ENCODE results near the gene EEF1AKMT1.

- TF ChIP-seq POLR2A (IDR thresholded peaks at IDR 0.05; ENCODE audit: low read depth) (no peak), CTCF (IDR thresholded peaks at IDR 0.05) (no peak), EP300 (IDR thresholded peaks at IDR 0.05) (no peak)
Measured at GRCh38 chr13:20769091-20769490, 4.7 kb downstream of the EEF1AKMT1 start.
